Nephron (organoid): ENCODE data around the gene MRPL36.

Source experiments
- H3K27ac Mint-ChIP-seq, 3 experiments: 2 replicates each; pipeline ENCODE4 v1.8.0; 2020; ENCODE audit warnings: mixed read lengths in 3 of 3, mild to moderate bottlenecking in 2 of 3, moderate library complexity in 1 of 3
- H3K27me3 Mint-ChIP-seq: 2 replicates; pipeline ENCODE4 v1.8.0; 2021; ENCODE audit warnings: low read depth, mild to moderate bottlenecking, moderate library complexity, mixed read lengths
- H3K36me3 Mint-ChIP-seq: 2 replicates; pipeline ENCODE4 v1.8.0; 2020; ENCODE audit warnings: low read depth, mixed read lengths
- H3K4me1 Mint-ChIP-seq: 2 replicates; pipeline ENCODE4 v1.8.0; 2020; ENCODE audit warnings: mixed read lengths
- H3K4me3 Mint-ChIP-seq, 3 experiments: 2 replicates each; pipeline ENCODE4 v1.8.0; 2020; ENCODE audit warnings: mild to moderate bottlenecking in 3 of 3, mixed read lengths in 3 of 3, moderate library complexity in 2 of 3
- H3K9me3 Mint-ChIP-seq: 2 replicates; pipeline ENCODE4 v1.8.0; 2020; ENCODE audit warnings: mixed read lengths
- TF ChIP-seq, protein P1 (sequence below), 3 experiments: fragments of 200-600 bp; sonication (generic); IDR thresholded peaks; one replicate each; pipeline ENCODE4 v1.5.0; 2021; ENCODE audit warnings: antibody characterized with exemption in 3 of 3; ENCODE audit not compliant: unreplicated experiment in 3 of 3

The MRPL36 gene

DNA sequence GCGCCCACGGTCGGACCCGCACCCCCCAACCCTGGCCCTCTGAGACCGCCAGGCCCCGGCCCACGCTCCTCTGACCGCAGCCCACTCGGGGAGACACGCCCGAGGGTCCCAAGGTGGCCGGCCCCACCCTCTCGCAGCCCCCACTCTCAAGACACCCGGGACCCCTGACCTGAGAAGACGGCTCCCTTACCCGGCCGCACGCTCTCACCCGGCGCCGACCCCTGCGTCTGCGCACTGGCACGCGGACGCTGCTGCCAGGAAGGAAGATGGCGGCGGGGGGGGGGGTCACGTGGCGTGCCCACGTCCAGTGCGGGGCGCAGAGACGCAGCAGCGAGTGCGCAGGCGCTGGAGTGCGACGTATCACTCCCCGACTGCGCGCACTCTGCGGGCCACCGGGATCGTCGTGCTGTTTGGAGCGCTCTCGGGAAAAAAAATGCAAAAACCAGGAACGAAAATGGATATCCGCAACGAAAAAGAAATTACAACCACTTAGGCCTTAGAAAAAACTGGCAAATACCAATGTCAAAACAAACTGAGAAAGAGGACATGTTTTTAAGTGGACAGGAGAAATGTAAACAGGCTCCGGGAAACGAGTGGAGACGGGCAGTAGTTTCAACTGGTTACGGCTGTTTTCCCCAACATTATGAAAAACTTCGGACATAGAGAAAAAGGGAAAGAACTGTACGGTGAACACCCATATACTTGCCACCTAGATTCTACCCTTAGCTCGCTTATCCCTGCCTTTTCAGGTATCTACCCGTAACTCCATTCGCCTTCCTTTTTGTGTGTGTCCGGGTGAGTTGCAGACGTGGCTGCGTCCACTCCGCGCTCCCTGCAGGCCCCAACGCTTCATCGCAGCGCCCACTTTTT lies at the start of gene MRPL36:
Gene MRPL36, minus strand, starts transcription at position 236 of the 870 bp plus-strand sequence. CDS start 902 bp downstream, outside the sequence.
- Mint-ChIP-seq H3K4me3 (peak within 1 kb of the TSS; percentile 99 to 100 (median 99)), H3K27ac (peak within 1 kb of the TSS; percentile 95 to 100 (median 100)), H3K4me1 (peaks cover 41% of the 10 kb centered on the region), H3K36me3 (peaks cover 41% of the 10 kb centered on the region), H3K9me3 (no peaks in the 10 kb centered on the region), H3K27me3 (peaks cover 3% of the 10 kb centered on the region)
- TF ChIP-seq, protein P1, sequence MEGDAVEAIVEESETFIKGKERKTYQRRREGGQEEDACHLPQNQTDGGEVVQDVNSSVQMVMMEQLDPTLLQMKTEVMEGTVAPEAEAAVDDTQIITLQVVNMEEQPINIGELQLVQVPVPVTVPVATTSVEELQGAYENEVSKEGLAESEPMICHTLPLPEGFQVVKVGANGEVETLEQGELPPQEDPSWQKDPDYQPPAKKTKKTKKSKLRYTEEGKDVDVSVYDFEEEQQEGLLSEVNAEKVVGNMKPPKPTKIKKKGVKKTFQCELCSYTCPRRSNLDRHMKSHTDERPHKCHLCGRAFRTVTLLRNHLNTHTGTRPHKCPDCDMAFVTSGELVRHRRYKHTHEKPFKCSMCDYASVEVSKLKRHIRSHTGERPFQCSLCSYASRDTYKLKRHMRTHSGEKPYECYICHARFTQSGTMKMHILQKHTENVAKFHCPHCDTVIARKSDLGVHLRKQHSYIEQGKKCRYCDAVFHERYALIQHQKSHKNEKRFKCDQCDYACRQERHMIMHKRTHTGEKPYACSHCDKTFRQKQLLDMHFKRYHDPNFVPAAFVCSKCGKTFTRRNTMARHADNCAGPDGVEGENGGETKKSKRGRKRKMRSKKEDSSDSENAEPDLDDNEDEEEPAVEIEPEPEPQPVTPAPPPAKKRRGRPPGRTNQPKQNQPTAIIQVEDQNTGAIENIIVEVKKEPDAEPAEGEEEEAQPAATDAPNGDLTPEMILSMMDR (IDR thresholded peaks at IDR 0.05; ENCODE audit: unreplicated experiment in 3 of 3) = no peak

DNA sequence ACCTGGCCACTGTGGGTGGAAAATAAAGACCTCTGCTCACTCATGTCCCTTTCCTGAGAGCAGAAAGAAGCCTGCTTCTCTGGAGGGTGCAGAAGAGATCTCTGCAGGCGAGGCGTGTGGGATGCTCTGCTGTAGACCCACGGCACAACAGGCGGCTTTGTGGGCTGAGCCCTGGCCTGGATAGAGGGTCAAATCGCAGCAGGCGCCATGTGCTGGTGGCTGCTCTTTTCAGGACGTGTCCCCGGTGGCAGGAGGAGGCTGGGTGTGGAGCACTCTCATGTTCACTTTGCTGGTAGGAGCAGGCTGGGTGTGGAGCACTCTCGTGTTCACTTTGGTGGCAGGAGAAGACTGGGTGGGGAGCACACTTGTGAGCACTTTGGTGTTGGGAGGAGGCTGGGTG lies 48.0 kb upstream of the MRPL36 start:
- H3K9me3 Mint-ChIP-seq = peaks cover 2% of the 10 kb centered on the region
- peaks cover 60% of the 10 kb centered on the region for H3K27me3 Mint-ChIP-seq
- no peak overlapping the region for H3K4me3 Mint-ChIP-seq
- TF ChIP-seq, protein P1 (IDR thresholded peaks at IDR 0.05; ENCODE audit: unreplicated experiment in 3 of 3) = no peak
- H3K27ac Mint-ChIP-seq = no peak overlapping the region
- H3K36me3 Mint-ChIP-seq = no peaks in the 10 kb centered on the region
- H3K4me1 Mint-ChIP-seq = no peaks in the 10 kb centered on the region

DNA sequence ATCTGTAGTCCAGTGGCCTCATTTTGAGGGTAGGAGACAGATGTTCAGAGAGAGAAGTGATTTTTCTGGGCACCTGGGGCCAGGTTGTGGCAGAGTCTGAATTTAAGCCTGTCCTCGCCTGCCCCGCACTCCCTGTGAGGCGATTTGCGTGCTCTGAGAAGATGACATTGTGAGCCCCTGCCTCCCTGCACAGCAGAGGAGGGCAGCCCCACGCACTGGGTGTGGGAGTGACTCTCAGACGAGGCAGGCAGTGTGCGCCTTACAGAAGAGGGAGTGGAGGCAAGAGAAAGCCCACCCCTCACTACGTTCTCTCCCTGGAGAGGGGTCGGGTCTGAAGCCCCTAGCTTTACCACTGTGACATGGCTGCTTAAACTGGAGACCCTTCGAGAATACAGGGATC lies 47.4 kb upstream of the MRPL36 start:
- Mint-ChIP-seq H3K4me1 (no peaks in the 10 kb centered on the region), H3K36me3 (no peaks in the 10 kb centered on the region), H3K4me3 (no peak overlapping the region), H3K27ac (no peak overlapping the region), H3K9me3 (peaks cover 2% of the 10 kb centered on the region), H3K27me3 (peaks cover 59% of the 10 kb centered on the region)
- TF ChIP-seq, protein P1 (IDR thresholded peaks at IDR 0.05; ENCODE audit: unreplicated experiment in 3 of 3) = no peak

DNA sequence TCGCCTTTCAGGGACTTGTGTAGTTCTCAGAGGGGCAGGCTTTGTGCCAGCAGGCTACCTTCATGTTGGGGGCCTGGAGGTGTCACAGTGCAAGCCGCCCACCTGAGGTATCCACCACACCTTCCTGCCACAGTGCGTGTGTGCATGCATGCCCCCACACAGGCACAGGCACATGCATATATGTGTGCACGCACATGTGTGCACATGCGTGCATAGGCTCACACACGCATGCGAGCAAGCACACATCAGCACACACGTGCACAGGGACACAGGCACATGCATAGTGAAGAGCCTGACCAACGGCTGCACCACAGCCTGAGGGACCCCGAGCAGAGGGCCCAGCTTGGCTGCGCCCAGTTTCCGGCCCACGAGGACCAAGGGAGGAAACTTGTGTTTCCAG lies 46.9 kb upstream of the MRPL36 start:
- peaks cover 54% of the 10 kb centered on the region for H3K27me3 Mint-ChIP-seq
- H3K9me3 Mint-ChIP-seq = peaks cover 2% of the 10 kb centered on the region
- TF ChIP-seq, protein P1 (IDR thresholded peaks at IDR 0.05; ENCODE audit: unreplicated experiment in 3 of 3) = no peak
- H3K4me1 Mint-ChIP-seq = no peaks in the 10 kb centered on the region
- no peak overlapping the region for H3K4me3 Mint-ChIP-seq
- H3K36me3 Mint-ChIP-seq = no peaks in the 10 kb centered on the region
- no peak overlapping the region for H3K27ac Mint-ChIP-seq

DNA sequence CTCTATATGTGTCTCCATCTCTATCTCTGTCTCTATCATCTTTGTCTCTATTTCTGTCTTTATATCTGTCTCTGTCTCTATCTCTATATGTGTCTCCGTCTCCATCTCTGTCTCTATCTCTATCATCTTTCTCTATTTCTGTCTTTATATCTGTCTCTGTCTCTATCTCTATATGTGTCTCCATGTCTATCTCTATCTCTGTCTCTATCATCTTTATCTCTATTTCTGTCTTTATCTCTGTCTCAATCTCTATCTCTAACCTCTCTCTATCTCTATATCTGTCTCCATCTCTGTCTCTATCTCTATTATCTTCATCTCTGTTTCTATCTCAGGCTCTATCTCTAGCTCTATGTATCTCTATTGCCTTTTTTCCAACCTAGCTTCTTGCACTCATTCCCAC lies 46.1 kb upstream of the MRPL36 start:
- Mint-ChIP-seq H3K4me3 (no peak overlapping the region), H3K36me3 (no peaks in the 10 kb centered on the region), H3K4me1 (no peaks in the 10 kb centered on the region), H3K27me3 (peaks cover 49% of the 10 kb centered on the region), H3K27ac (no peak overlapping the region), H3K9me3 (peaks cover 2% of the 10 kb centered on the region)
- TF ChIP-seq, protein P1 (IDR thresholded peaks at IDR 0.05; ENCODE audit: unreplicated experiment in 3 of 3) = no peak
